ENCODE measurements around the gene AGAP3. TPM values are rescaled to one million over a fixed set of nuclear protein-coding genes. Genes with fewer than 3 reads are reported as not detected.

AGAP3 gene
- total RNA-seq, 1 experiment from 2014 or later = 126 TPM

DNA sequence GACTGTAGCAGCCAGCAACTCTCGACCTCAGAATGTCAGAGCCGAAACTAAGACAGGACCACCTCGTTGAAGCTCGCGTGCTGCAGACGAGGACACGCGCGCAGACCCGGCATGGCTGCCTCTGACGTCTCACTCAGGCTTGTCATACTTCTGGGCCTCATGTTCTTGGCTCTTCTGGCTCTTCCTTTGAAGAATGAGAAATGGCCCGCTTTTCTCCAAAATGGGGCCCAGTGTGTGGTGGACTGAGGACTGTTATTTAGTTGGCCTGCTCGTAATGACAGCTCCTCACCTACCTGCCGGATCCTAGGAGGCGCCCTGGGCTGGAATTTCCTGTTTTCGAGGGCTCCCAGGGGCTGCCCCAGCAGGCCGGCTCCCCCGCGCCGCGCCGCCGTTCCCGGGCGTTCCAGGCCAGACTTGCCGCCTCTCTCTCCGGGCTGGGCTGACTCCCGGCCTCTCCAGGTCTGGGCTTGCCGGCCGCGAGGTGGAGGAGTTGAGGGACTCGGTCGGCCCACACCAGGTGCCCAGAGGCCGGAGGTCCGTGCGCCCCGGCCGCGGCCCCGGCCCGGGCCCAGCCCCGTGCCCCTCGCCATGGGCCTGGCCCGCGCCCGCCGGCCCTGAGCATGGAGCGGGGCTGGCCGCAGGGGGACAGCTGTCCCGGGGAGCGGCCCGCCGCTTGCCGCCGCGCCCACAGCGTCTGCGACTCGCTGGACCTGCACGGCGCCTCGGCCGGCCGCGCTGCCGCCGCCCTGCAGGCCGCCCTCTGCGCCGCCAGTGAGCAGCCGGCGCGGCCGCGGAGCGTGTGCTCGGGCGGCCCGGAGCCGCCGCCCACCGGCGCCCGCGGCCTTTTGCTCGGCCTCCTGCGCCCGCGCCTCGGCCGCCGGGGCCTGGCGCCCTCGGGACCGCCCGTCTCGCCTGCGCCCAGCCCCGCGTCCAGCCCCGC lies 28.1 kb downstream of the AGAP3 start:
- ChIA-PET RAD21 (ENCODE audit: low non-redundant PET in 1 of 2, low total read pairs in 2 of 2, uncharacterized antibody in 2 of 2, unreplicated experiment in 2 of 2) (interaction anchor here in 1 of 2 experiments (0.7 kb wide), 1 partner anchor 135 kb away, joined by 3 read pairs; no protein-coding TSS in a partner anchor), POLR2A (interaction anchor here (1.1 kb wide), 1 partner anchor 34 kb away, joined by 3 read pairs; the partner anchor contains the start of gene FASTK), CTCF (interaction anchor here (1.0 to 4.3 kb wide), 4 partner anchors 9 to 216 kb away, joined by 3 to 18 read pairs (median 4); partner anchors contain the start of gene ABCB8)
- Histone ChIP-seq H4K20me1 (ENCODE audit: insufficient read depth) (no peaks in the 10 kb centered on the region; the same call in 1 of the 2 replicates), H3K4me3 (replicated peaks in 1 of 2; ENCODE audit: low read depth in 1 of 2, low read length in 2 of 2) (peak overlapping the region; percentile 42 to 53), H3K9me3 (ENCODE audit: control insufficient read depth in 1 of 2, insufficient read depth in 1 of 2, low read depth in 1 of 2, low read length in 2 of 2) (no peaks in the 10 kb centered on the region), H3K4me1 (ENCODE audit: control insufficient read depth in 1 of 2, insufficient read depth in 2 of 2, low read length in 2 of 2) (peaks cover 33 to 66% of the 10 kb centered on the region in 2 experiments), H3K9me2 (ENCODE audit: insufficient read depth) (no peaks in the 10 kb centered on the region), H3K27ac (ENCODE audit: low read depth, low read length) (peak overlapping the region; percentile 82), H3K4me2 (ENCODE audit: low read length) (peak overlapping the region; percentile 88), H2AFZ (ENCODE audit: low read depth, low read length, poor library complexity, severe bottlenecking) (no peak overlapping the region), H3K9ac (ENCODE audit: low read length) (peak overlapping the region; percentile 58), H3K36me3 (ENCODE audit: control insufficient read depth in 1 of 2, insufficient read depth in 2 of 2, low read length in 2 of 2) (peaks cover 4 to 13% of the 10 kb centered on the region in 2 experiments; a peak in 3 of 4 replicates), H3K79me2 (ENCODE audit: insufficient read depth, low read length) (peaks cover 79% of the 10 kb centered on the region), H3K27me3 (ENCODE audit: insufficient read depth, low read length) (no peaks in the 10 kb centered on the region)
- no TSS peak for BruUV-seq (replicated peaks)
- DNase-seq (ENCODE audit: low read depth, low spot score) = no peak
- ATAC-seq = peak; percentile 7
- intact Hi-C loops (cut with micrococcal nuclease) = loop anchor here (5.0 kb wide), 2 partner anchors 87 to 337 kb away; partner anchors contain the start of gene ABCB8
- TF ChIP-seq EGR1 (IDR thresholded peaks at IDR 0.05; ENCODE audit: low read depth) = no peak
- TF ChIP-seq, protein P1, sequence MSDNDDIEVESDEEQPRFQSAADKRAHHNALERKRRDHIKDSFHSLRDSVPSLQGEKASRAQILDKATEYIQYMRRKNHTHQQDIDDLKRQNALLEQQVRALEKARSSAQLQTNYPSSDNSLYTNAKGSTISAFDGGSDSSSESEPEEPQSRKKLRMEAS (IDR thresholded peaks at IDR 0.05) = no peak
- TF ChIP-seq POLR2AphosphoS5 (IDR thresholded peaks at IDR 0.05; ENCODE audit: low read depth, low read length) = no peak
- no peak for TF ChIP-seq EZH2phosphoT487 (IDR thresholded peaks at IDR 0.05; ENCODE audit: borderline replicate concordance)
- no peak for TF ChIP-seq ELF1 (IDR thresholded peaks at IDR 0.05; ENCODE audit: borderline replicate concordance, low read depth)
- TF ChIP-seq, protein P2, sequence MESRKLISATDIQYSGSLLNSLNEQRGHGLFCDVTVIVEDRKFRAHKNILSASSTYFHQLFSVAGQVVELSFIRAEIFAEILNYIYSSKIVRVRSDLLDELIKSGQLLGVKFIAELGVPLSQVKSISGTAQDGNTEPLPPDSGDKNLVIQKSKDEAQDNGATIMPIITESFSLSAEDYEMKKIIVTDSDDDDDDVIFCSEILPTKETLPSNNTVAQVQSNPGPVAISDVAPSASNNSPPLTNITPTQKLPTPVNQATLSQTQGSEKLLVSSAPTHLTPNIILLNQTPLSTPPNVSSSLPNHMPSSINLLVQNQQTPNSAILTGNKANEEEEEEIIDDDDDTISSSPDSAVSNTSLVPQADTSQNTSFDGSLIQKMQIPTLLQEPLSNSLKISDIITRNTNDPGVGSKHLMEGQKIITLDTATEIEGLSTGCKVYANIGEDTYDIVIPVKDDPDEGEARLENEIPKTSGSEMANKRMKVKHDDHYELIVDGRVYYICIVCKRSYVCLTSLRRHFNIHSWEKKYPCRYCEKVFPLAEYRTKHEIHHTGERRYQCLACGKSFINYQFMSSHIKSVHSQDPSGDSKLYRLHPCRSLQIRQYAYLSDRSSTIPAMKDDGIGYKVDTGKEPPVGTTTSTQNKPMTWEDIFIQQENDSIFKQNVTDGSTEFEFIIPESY (IDR thresholded peaks at IDR 0.05; ENCODE audit: extremely low read depth, insufficient replicate concordance, low read length) = no peak
- no peak for TF ChIP-seq POLR2A (IDR thresholded peaks at IDR 0.05; ENCODE audit: borderline replicate concordance, extremely low read depth, insufficient read depth, insufficient read length)
- TF ChIP-seq, protein P3, sequence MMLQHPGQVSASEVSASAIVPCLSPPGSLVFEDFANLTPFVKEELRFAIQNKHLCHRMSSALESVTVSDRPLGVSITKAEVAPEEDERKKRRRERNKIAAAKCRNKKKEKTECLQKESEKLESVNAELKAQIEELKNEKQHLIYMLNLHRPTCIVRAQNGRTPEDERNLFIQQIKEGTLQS (IDR thresholded peaks at IDR 0.05) = no peak
- TF ChIP-seq ZNF274 (IDR thresholded peaks at IDR 0.05; ENCODE audit: low read depth, low read length) = no peak
- TF ChIP-seq EZH2 (IDR thresholded peaks at IDR 0.05) = no peak
- TF ChIP-seq FOSL1 (IDR thresholded peaks at IDR 0.05; ENCODE audit: low read depth) = no peak
- no peak for TF ChIP-seq ZFX (IDR thresholded peaks at IDR 0.05)
- no peak for TF ChIP-seq CEBPB (IDR thresholded peaks at IDR 0.05; ENCODE audit: low read depth)
